ENCODE results near the gene DAB1.
A peak's percentile ranks its signal among the peaks of the same experiment; 100 is the strongest.

Gene DAB1

DNA sequence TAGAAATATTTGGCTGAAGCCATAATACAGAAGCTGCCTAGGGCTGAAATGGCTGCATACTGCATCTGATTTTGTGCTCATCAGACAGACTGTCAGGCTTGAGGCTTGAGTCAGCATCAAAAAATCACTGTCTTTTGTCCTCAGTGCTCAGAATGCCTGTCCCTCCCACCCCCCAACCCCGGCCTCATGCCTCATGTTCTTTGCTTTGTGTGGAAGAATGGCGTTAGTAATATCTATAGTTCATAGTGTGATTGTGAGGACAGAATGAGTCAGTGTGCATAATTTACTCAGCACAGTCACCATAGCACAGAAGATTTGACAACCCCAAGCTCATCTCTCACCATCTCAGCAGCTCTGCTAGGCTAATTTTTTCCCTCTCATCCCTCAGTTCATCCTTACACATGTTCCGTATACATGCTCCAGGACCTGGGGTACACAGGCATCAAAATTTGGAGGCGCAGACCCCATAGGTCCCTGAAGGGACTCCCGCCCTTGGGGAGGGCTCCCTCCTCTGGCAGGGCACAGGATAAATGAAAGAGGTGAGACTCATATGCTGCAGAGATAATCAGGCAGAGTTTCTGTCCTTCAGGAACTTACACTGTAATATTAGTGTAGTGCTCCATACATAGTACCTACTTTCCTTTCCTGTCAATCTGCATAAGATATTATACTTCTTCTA lies 299.0 kb downstream of the DAB1 start:
- H3K9me3 ChIP-seq (ENCODE audit: severe bottlenecking): peaks cover 3% of the 10 kb centered on the region
- no peak for DNase-seq (ENCODE audit: low spot score)
- no peaks in the 10 kb centered on the region for H3K27me3 ChIP-seq (ENCODE audit: insufficient read depth, poor library complexity, severe bottlenecking)
- no peaks in the 10 kb centered on the region for H3K36me3 ChIP-seq (ENCODE audit: low read depth)
- H3K4me1 ChIP-seq (ENCODE audit: insufficient read depth, poor library complexity, severe bottlenecking): peaks cover 3% of the 10 kb centered on the region
- H3K27ac ChIP-seq (ENCODE audit: poor library complexity, severe bottlenecking): no peak overlapping the region
- peak; percentile 95 for ATAC-seq (ENCODE audit: low read depth)
- TF ChIP-seq, protein P1, sequence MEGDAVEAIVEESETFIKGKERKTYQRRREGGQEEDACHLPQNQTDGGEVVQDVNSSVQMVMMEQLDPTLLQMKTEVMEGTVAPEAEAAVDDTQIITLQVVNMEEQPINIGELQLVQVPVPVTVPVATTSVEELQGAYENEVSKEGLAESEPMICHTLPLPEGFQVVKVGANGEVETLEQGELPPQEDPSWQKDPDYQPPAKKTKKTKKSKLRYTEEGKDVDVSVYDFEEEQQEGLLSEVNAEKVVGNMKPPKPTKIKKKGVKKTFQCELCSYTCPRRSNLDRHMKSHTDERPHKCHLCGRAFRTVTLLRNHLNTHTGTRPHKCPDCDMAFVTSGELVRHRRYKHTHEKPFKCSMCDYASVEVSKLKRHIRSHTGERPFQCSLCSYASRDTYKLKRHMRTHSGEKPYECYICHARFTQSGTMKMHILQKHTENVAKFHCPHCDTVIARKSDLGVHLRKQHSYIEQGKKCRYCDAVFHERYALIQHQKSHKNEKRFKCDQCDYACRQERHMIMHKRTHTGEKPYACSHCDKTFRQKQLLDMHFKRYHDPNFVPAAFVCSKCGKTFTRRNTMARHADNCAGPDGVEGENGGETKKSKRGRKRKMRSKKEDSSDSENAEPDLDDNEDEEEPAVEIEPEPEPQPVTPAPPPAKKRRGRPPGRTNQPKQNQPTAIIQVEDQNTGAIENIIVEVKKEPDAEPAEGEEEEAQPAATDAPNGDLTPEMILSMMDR (IDR thresholded peaks at IDR 0.05; ENCODE audit: poor library complexity, severe bottlenecking): no peak
- H3K4me3 ChIP-seq (ENCODE audit: severe bottlenecking): no peak overlapping the region

DNA sequence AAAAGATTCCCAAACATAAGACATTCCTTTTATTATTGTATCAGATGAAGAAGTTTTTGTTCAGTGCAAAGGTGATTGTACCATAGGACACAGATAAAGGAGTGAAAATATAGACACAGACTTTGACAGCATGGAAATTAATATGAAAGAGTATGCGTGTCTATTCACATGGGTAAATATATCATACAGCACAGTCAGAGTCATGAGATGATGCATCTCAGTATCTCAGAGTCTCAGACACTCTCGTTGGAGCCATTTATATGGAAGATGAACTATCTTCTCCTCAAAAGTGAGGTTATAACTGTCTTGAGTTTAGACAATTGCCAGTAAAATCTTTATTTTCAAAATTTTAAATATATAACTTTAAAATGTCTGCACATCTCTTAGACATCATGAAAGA lies 299.7 kb downstream of the DAB1 start:
- Histone ChIP-seq H3K9me3 (ENCODE audit: severe bottlenecking) (peaks cover 3% of the 10 kb centered on the region), H3K4me3 (ENCODE audit: severe bottlenecking) (no peak overlapping the region), H3K27me3 (ENCODE audit: insufficient read depth, poor library complexity, severe bottlenecking) (no peaks in the 10 kb centered on the region), H3K4me1 (ENCODE audit: insufficient read depth, poor library complexity, severe bottlenecking) (peaks cover 3% of the 10 kb centered on the region), H3K27ac (ENCODE audit: poor library complexity, severe bottlenecking) (no peak overlapping the region), H3K36me3 (ENCODE audit: low read depth) (no peaks in the 10 kb centered on the region)
- ATAC-seq (ENCODE audit: low read depth) (no peak), DNase-seq (ENCODE audit: low spot score) (no peak)
- TF ChIP-seq, protein P1 (IDR thresholded peaks at IDR 0.05; ENCODE audit: poor library complexity, severe bottlenecking): no peak

DNA sequence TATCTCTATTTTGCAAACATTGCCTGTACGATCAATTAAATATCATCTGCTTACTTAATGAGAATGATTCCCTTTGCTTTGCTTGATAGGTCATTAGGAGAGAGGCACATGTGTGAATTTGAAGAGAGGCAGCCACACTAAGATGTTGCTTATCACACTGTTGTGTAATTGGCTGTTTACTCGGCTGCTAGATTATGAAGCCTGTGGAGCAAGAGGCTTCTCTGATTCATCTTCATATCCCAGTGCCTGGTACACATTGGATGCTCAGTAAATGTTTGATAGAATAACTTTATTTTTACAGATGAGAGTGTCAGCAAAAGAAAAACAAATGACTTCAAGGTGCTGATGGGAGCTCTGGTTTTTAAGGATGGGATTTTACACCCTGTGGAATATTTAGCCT lies 301.8 kb downstream of the DAB1 start:
- no peak for DNase-seq (ENCODE audit: low spot score)
- Histone ChIP-seq H3K4me1 (ENCODE audit: insufficient read depth, poor library complexity, severe bottlenecking) (peaks cover 3% of the 10 kb centered on the region), H3K9me3 (ENCODE audit: severe bottlenecking) (peaks cover 3% of the 10 kb centered on the region), H3K27ac (ENCODE audit: poor library complexity, severe bottlenecking) (no peak overlapping the region), H3K4me3 (ENCODE audit: severe bottlenecking) (no peak overlapping the region), H3K36me3 (ENCODE audit: low read depth) (no peaks in the 10 kb centered on the region), H3K27me3 (ENCODE audit: insufficient read depth, poor library complexity, severe bottlenecking) (no peaks in the 10 kb centered on the region)
- TF ChIP-seq, protein P1 (IDR thresholded peaks at IDR 0.05; ENCODE audit: poor library complexity, severe bottlenecking): no peak
- ATAC-seq (ENCODE audit: low read depth): no peak

DNA sequence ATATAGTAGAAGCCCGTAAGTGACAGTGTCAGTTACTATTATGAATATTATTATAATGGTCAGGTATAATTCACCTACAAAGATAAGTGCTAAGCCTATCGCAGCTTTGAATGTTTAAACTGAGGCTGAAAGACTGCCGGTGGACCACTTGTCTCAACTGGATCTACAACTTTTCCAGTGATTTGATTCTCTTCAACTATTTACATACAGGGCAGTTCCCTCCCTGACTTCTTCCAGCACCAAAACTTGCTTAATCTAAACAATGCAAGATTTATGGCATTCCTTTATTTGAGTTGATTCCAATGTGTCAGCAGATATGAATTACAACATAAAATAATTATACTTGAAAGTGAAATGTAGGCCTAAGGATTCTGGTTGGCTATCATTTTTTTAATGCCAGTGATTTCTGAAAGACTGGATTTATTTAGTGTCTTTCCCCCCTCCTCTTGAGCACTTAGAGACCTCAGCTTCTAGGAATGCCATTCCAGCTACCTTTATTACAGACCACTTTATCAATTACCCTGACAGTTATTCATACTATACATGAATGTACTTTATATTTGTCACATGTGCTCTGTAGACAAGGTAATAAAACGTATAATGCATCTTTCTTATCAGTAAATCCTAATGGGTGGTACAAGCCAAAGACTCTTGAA lies 304.8 kb downstream of the DAB1 start:
- no peak overlapping the region for H3K27ac ChIP-seq (ENCODE audit: poor library complexity, severe bottlenecking)
- TF ChIP-seq, protein P1 (IDR thresholded peaks at IDR 0.05; ENCODE audit: poor library complexity, severe bottlenecking): no peak
- no peaks in the 10 kb centered on the region for H3K27me3 ChIP-seq (ENCODE audit: insufficient read depth, poor library complexity, severe bottlenecking)
- DNase-seq (ENCODE audit: low spot score) (no peak), ATAC-seq (ENCODE audit: low read depth) (peak; percentile 50; the same call in 2 of the 3 replicates)
- no peaks in the 10 kb centered on the region for H3K36me3 ChIP-seq (ENCODE audit: low read depth)
- no peaks in the 10 kb centered on the region for H3K4me1 ChIP-seq (ENCODE audit: insufficient read depth, poor library complexity, severe bottlenecking)
- no peak overlapping the region for H3K4me3 ChIP-seq (ENCODE audit: severe bottlenecking)
- peaks cover 3% of the 10 kb centered on the region for H3K9me3 ChIP-seq (ENCODE audit: severe bottlenecking)

DNA sequence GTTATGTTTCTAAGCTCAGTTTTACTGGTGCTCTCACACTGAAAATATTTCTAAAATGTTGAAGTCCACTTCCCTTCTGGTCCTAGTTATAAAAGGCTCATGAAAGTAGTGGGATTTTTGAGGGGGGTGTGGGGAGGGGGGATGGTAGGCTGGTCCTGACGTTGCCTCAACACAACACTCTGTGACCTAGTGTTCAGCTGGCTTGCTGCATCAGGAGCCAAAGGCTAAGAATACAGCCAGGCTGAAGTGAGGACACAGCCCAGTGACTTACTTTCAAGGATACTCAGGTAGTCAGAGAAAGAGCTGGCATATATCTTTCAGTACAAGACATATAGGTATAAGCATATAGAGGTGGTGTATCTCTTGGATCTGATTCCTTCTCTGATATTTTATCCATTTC lies 306.1 kb downstream of the DAB1 start:
- Histone ChIP-seq H3K9me3 (ENCODE audit: severe bottlenecking) (no peaks in the 10 kb centered on the region), H3K4me3 (ENCODE audit: severe bottlenecking) (no peak overlapping the region), H3K27me3 (ENCODE audit: insufficient read depth, poor library complexity, severe bottlenecking) (no peaks in the 10 kb centered on the region), H3K4me1 (ENCODE audit: insufficient read depth, poor library complexity, severe bottlenecking) (no peaks in the 10 kb centered on the region), H3K36me3 (ENCODE audit: low read depth) (no peaks in the 10 kb centered on the region), H3K27ac (ENCODE audit: poor library complexity, severe bottlenecking) (no peak overlapping the region)
- DNase-seq (ENCODE audit: low spot score): no peak
- TF ChIP-seq, protein P1 (IDR thresholded peaks at IDR 0.05; ENCODE audit: poor library complexity, severe bottlenecking): no peak
- ATAC-seq (ENCODE audit: low read depth): no peak
